ENCODE data around the gene CNDP2.

DNA sequence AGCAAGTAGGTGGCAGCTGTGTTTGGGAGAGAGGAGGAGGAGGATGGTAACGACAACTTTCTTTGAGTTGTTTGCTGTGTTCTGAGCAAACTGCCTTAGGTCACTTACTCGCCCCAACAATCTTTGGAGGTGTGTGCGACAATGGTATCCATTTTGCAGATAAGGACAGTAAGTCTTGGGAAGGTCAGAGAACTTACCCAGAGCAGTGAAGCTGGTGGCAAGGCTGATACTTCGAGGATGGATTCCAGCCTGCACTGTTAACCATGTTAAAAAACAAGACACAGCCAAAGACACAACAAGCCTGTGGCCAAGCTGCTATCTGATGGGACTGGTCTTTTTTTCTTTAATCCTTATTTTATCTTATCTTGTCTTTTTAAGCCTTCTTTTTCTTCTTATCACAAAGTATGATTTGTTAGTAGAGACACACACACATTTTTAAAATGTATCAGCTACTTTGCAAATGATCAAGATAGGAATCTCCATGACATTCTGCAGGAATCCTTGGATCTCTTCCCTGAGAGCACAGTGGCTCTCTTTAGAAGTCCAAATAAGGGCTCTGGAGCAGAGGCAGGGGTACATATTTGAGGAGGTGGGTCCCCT lies 66.1 kb downstream of the CNDP2 start:
- TF ChIP-seq CTCF (IDR thresholded peaks at IDR 0.05; ENCODE audit: low read depth, low read length) = no peak
- TF ChIP-seq, protein P1, sequence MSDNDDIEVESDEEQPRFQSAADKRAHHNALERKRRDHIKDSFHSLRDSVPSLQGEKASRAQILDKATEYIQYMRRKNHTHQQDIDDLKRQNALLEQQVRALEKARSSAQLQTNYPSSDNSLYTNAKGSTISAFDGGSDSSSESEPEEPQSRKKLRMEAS (IDR thresholded peaks at IDR 0.05; ENCODE audit: low read depth, low read length) = no peak
- TF ChIP-seq POLR2A (IDR thresholded peaks at IDR 0.05; ENCODE audit: extremely low read depth, insufficient read length) = no peak
- TF ChIP-seq MYC (IDR thresholded peaks at IDR 0.05; ENCODE audit: low read depth, low read length) = no peak
